Stimulated activated CD8-positive, alpha-beta memory T cell treated with anti-CD3 and anti-CD28 coated beads, Interleukin-15, amount 100 ng/mL, for 1 hour (primary cell): ENCODE results near the gene EDRF1.

ENCODE experiments used
- DNase-seq: peaks from one replicate; pipeline ENCODE4 v3.0.0-alpha.2; 2020; ENCODE audit warnings: low read depth

EDRF1 gene

DNA sequence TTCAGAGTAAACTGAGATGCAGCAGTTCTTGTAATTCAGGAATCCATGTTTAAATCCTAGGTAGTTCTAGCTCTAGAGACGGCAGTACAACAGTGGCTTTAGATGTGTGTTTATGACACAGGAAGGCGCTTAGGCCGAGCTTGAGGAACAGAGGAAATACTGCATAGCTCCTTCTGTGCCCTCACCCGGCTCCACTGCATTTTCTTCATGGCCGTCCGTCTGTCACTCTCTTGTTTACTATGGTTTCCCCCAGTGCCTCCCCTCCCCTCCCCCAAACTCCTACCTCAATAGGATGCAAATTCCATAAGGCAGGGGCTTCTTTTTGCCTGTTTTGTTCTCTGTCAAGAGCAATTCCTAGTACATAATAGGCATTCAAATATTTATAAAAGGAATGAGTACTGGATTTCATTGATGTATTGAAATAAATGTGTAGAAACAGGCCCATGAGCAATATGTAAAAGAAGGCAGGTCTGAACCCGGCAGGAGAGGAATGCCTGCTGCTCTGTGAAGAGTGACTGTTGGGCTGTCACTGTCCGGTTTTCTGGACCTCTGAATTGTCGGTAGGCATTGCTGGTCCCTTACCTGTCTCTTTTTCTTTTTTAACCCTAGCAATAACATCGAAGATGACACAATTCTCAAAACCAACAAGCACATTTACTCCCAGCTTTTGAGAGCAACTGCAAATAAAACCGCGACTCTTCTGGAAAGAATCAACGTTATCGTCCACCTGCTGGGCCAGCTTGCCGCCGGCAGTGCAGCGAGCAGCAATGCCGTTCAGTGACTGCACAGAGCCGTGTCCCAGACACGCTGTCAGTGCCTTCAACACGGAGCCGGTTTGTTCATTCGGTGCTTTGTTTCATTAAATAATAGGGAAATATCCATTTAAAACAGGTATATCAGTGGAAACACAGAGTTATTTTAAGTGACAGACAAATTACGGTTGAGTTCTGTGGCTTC, 43.5 kb downstream of the EDRF1 start:
- DNase-seq = no peak

DNA sequence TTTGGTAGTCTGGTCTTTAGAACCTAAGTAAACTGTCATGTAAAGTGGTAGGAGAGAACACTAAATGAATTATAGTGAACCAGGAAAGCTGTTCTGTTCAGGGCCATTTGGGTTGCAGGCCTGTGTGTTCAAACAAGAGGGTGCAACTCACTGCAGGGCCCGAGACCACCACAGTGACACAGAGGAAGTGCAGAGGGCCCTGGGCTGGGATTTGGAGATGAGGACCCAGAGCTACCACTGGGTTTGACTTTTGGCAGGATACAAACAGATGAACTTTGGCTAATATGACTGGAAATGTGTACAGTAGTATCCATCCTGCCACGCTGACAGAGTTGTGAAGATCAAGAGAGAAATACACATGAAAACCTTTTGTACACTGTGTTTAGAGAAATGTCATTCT, 46.3 kb downstream of the EDRF1 start:
- no peak for DNase-seq

DNA sequence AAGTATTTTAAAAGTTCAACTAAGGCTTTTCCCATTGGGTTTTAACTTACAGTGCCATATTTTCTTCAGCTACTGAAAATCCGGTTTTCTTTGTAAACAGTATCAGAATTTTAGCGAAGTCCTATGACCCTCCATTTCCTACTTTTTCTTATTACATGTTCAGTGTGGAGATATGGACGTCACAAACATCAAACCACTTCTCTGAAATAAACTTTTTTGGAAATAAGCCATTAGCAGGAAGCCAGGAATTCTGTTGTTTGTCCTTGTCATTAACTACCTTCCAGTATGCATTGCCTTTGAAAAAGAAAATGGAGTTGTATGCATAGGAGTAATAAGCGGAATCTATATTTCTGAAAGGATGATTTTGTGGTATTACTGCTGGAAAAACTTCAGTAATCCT, 47.0 kb downstream of the EDRF1 start:
- DNase-seq = no peak

DNA sequence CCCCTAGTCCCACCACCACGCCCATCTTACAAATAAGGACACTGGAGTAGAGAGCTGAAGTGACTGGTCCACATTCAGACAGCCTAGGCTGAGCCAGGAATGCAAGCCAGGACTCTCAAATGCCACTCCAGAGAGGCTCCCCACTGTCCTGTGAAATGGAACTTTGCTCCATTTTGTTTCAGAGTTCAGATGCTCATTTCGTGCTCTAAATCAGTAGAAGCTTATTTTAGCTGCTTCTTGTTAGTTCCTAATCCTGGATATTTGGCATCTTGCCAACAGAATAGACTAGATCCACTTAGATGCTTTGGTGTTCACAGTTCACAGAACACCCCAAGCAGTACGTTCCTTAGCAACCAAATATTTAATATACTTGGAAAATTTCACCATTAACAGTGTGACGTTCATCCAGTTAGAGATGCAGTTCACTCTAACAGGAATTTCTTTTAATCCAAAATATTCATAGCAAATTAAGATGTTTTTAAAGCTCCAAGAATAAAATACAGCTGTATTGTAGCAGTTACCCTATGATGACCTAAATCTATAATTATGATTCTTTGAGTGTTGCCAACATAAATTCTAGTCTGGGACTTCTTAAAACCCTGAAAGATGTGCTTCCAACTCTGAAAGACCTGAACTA, 48.8 kb downstream of the EDRF1 start:
- DNase-seq = no peak

DNA sequence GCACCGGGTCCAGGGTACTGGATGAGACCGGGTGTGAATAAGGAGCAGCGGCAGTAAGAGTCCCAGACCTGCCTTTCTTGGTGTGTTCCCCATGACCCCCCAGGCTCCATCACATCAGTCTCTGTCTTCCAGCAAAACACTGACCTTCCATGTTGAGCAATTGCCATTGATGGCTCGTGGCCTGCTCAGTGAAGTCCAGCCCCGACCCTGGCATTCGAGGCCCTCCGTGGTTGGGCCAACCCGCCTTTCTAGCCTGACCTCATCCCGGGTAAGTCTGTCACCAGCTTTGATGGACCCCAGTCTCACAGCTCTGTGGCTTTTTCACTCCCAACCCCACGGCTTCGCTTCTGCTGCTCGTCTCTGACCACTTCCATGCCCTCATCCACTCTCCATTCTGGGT, 49.7 kb downstream of the EDRF1 start:
- no peak for DNase-seq

DNA sequence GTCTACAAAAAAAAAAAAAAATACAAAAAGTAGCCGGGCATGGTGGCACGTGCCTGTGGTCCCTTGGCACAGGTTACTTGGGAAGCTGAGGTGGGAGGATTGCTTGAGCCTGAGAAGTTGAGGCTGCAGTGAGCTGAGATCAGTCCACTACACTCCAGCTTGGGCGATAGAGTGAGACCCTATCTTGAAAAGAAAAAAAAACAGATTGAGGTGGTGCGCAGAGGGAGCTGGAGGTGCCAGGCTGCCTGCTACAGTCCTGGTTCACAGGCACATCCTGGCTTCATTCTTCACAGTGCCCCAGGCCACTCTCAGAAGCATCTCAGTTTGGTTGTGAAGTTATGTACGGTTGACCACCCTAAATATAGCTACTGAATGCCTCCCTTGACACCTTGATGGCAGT, 51.3 kb downstream of the EDRF1 start:
- no peak for DNase-seq

DNA sequence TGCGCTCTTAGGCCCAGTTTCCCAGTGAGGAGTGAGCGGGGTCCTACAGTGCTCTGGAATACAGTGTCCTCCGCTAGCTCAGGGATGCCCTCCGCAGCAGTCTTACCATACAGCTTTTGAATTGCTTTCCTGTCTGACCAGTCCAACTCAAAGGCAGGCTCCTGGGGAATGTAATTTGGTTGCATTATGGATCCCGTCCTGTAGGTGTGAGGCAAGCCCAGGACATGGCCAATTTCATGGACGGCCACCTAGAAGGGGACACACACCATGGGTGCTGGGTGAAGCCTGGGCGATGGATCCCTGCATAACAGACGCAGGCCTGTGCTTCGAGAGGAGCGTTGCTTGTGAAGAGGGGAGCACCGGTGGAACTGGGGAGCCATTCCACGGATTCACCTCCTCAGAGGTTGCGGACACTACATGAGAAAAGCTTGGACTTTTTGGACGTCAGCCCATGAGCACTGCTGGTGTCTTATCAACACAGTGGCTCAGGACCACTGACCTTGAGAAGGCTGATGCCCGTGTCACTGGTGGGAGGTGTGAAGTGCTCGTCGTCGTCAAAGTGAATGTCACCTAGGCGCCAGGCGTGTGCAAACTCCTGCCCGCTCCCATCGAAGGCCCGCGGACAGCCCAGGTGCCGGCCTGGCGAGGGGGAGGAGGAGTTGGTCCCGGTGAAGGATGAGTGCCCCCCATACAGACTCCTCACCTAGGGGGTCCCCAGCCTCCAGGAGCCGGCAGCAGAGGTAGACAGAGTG, 52.8 kb downstream of the EDRF1 start:
- no peak for DNase-seq

DNA sequence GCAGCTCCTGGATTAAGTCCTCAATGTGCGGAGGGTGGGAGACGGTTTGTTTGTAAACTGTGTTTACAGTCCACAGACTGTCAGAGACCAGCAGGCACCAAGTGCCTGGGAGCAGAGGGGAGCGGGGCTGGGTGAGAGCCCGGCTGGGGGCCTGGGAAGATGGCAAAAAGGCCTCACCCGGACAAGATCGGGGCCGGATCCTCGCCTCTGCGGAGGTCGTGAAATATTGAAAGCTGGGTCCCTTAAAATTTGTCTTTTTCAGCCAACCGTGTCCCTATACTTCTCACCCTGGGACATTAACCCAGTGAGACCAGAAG, 53.3 kb downstream of the EDRF1 start:
- no peak for DNase-seq

DNA sequence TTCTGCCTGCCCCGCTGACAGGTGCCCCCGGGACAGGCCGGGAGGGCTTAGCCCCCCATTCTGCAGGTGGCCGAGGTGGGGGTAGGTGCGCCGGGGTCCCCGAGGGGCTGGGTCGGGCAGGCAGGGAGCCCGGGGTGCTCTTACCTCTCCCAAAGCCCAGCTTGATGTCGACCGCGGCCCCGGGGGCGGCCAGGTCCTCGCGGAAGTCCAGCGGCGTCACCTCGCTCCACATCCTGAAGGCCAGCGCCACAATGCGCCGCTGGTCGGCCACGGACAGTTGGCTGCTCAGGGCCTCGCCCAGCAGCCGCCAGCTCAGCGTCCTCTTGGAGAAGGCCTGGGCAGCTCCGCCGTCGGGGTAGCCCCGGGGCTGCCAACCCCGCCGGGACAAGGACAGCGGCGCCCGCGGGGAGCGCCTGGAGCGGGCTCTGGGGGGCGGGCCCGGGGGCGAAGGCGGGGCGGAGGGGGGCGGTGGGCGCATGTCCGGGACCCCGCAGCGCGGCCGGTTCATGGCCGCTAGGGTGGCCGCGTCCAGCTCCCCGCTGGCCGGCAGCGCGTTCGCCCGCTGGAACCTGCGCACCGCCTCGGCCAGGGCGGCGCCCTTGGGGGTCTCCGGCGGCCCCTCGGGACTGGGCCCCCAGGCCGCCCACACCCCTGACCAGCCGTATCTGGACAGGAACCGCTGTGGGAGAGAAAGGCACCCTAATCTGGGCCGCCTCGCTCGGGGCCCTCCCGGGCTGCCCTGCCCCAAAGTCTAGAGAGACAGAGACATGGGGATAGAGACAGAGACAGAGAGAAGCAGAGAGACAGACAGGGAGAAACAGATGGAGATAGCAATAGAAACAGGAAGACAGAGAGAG, 54.4 kb downstream of the EDRF1 start:
- no peak for DNase-seq

DNA sequence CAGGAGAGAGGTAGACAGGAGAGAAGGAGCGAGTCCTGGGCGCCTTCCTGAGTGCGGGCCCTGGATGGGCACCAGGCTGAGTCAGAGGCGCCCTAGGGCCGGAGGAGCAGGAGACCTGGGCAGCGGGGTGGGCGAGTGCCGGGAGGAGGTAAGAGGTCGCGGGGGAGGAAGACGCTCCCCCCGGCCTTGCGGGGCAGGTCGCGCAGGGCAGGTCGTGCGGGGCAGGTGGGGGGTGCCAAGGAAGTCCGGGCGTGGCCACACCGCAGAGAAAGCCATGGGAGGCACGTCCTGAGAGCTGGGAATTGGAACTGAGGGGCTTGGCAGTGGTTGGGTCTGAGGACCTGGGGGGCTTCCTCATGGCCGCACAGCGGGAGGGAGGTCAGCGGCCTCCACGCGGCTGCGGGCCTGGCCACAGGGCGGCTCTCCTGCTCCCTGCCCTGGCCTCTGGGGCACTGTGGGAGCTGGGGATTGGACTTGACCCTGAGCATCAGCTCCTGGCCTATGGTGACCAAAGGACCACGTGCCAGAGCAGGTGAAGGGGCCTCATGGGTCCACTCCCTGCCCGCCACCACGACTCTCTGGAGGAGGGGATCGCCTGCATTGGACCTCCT, 55.2 kb downstream of the EDRF1 start:
- DNase-seq = no peak

DNA sequence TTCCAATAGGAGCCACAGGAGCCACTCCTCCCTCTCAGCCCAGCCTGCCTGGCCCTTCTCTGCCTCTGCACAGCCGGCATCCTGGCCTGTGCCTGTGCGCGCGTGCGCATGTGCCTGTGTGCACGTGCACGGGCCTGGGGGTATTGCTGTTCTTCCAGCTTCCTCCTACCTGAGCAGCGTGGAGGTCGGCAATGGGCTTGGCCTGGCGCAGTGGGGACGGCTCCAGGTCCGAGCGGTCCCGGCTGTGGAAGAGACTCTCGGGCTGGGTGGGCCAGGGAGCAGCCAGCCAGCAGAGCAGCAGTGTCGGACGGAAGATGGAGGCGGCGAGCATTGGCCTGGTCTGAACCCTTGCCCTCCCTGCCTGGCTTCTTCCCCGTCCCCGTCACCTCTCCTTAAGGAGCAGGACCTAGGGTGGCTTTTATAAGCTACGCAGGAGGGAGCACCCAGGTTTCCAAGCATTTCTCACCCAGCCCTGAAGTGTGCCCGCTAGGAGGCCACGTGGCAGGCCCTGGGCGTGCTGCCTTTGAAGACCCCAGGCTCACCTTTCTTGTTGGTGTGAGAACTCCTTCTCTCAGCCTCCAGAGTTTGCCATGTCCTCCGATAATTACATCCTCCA, 56.1 kb downstream of the EDRF1 start, which contains the start of gene MMP21:
Gene MMP21 (minus strand): TSS at position 331 of the 616 bp plus-strand sequence. CDS start 0 bp downstream, at position 331.
- no peak for DNase-seq

DNA sequence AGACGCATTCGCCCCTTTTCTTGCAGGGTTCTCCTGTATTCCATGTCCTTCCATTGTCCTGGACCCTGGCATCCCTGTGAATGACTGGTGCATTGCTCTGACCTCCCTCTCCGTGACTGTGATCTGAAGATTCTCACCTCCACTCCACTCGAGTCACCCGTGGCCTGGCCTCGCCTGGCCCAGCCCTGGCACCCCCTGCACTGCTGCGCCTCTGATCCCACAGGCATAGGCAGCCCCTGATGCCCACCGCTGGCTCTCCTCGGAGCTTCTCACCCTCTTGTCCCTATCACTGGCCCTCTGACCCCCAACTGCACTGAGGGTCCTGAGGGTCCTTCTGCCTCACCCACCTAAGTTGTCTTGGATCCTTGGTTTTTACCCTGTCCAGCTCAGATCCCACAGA, 58.3 kb downstream of the EDRF1 start:
- DNase-seq = no peak

DNA sequence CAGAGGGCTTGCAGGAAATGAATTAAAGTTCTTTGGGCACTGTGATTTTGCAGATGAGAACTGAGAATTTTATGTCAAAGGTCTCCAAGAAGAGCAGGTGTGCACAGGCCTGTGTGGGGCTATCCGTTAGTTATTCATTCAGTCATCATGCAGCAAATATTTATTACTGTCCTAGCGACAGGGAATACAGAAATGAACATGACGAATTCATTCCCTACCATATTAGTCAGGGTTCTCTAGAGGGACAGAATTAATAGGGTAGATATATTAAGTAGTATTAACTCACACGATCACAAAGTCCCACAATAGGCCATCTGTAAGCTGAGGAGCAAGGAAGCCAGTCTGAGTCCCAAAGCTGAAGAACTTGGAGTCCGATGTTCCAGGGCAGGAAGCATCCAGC, 59.0 kb downstream of the EDRF1 start:
- no peak for DNase-seq

DNA sequence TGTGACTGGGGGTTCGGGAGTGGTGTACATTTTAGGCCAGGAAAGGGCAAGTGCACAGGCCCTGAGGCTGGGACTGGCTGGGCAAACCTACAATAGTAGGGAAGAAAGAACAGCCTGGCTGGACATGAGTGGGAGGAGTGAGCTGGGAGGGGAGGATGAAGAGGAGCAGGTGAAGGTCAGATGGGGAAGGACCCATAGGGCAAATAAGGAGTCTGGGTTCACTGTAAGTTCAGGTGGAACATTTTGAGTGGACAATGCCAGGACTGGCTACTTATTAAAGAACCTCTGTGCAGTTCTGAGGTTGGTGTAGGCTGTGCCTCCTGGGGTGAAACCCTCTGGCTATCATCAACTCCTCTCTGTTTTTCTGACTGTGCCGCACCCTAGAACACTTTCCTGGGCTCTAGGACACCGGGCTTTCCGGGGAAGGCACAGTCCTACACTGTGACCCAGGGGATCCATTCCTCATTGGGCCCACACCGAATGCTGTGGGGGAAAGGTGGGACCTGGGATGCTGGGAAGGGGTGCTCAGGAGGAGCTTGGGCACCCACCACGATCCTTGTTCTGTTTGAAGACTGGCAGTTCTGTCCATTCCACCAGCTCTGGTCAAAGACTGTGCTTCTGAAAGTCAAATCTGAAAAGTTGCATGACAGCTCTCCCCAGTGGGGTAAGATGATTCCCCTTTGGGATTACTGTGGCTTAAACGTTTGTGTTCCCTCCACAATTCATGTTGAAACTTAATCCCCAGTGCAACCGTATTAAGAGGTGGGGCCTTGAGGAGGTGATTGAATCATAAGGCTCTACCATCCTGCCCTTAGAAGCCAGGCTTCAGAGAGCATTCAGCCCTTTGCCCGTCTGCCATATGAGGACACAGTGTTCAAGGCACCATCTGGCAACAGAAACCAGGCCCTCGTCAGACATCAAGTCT, 60.2 kb downstream of the EDRF1 start:
- no peak for DNase-seq

DNA sequence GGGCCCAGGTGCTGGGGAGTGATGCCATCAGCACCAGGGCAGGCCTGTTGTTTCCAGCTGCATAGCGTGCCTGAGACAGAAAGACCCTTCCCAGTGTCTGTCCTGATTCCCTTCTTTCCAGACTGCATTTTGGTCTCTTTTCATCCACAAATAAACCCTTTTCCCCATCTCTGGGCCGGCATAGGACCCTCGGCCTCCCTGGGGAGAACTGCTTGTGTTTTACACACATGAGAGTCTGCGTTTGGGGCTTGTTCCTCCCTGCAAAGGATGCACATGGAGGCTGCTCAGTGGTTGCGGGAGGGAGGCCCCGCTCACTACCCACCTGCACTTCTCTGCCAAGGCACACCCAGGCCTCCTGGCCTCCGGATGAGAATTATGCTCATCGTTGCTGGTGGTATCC, 61.9 kb downstream of the EDRF1 start:
- no peak for DNase-seq

DNA sequence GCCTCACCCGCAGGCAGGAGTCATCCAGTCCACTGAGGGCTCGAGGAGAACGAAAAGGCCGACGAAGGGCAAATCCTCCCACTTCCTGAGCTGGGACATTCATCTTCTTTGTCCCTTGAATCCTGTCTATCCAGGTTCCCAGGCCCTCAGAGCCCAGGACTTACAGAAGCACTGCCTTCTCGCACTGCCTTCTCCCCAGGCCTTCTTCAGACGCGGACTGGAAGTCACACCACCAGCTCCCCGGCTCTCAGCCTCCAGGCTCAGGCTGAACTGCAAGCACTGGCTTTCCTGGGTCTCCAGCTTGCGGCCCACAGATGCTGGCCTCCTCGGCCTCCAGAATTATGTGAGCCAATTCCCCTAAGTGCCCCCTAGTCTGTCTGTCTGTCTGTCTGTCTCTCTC, 62.5 kb downstream of the EDRF1 start:
- no peak for DNase-seq

DNA sequence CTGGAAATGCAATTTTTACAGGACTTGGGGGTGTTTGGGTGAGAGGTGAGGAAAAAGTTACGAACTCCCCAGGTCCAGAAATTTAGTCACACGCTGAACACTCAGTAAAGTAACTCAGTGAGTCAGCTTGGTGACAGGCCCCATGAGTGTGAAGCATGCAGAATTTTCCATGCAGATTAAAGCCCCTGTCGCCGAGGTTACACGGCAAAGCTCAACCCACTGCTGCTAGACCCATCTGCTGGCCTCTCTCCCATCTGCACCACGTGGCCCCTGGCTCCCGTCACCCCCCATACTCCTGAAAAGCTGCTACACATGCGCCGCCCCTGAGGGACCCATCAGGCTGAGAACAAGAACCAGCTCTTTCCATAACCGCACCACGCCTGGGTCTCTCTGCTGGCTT, 63.1 kb downstream of the EDRF1 start:
- DNase-seq = no peak

DNA sequence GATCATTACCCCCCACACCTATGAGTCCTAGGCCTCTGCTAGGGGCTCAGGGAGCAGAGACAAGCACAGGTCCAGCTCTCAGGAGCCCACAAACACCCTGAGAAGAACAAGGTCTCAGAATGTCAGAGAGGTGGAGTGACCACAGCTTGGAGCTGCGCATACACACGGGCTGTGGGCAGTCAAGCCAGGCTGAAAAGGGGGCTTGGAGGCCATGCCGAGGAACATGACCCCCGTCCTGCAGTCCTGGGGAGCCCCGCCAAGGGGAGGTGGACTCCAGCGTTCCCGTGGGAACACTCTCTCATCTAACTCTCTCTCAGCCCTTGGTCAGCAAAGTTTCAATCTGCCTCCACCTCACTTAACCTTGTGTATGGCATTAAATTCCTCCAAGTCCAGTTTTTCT, 63.9 kb downstream of the EDRF1 start:
- DNase-seq = no peak

DNA sequence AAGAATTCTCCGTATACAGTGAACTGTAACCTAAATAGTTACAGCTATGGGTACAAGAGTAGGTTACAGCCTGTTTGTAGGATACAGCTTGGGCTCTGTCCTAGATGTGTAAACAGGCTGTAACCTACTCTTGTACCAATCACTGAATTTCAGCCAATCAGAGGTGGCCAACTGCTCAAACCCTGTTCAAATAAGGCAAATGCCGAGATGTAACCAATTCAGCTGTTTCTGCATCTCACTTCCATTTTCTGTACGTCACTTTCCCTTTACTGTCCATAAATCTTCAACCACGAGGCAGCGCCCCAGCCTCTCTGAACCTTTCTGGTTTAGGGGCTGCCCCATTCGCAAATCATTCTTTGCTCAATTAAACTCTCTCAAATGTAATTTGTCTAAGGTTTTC, 64.4 kb downstream of the EDRF1 start:
- DNase-seq = no peak

DNA sequence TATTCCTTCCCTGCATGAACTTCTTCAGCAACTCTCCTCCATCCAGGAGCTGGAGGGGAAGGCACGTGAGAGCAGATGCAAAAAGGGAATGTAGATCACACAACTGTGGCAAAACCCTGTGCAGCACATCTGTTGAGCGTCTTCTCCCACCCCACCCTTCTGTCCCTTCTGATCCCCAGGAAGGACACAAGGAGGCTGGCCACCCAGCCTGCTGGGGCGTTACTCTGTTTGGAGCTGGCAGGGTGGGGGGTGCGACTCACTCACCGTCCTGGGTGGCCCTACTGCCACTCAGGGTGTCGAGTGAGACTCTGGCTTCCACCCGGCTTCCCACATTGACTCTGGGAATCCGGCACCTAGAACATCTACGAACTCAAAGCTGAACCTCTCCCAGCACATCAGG, 66.3 kb downstream of the EDRF1 start:
- no peak for DNase-seq
